Stimulated activated CD4-positive, alpha-beta T cell treated with anti-CD3 and anti-CD28 coated beads, Interleukin-1b, Interleukin-23, amount 100 ng/mL, for 1 hour (primary cell): ENCODE data around the gene TEX29.

Experiments used
- DNase-seq, 2 donors: peaks; one replicate each; pipeline ENCODE4 v3.0.0-alpha.2; 2020; ENCODE audit warnings: low read depth in 2 of 2

TEX29 gene

DNA sequence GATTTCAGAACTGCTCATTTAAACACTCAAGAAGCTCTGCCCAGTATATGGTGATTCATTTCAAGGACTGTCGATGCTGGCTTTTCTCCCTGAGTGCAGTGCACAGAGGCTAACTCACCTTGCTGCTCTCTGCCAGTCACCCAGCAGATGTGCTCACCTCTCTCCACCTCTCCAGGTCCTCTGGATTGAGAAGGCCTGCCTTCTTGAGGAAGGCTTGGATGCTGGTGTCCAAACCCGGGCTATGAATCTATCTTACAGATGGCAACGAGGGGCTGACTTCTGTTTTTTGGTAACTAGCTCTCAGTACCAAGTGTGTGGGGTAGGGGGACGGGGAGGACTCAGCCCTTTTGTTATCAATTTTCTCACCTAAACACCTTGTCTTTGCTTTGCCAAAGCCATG is 47.6 kb downstream of the TEX29 start:
- no peak for DNase-seq

GRCh38 chr13:111370147-111370546 is 49.7 kb downstream of the TEX29 start:
- no peak for DNase-seq

DNA sequence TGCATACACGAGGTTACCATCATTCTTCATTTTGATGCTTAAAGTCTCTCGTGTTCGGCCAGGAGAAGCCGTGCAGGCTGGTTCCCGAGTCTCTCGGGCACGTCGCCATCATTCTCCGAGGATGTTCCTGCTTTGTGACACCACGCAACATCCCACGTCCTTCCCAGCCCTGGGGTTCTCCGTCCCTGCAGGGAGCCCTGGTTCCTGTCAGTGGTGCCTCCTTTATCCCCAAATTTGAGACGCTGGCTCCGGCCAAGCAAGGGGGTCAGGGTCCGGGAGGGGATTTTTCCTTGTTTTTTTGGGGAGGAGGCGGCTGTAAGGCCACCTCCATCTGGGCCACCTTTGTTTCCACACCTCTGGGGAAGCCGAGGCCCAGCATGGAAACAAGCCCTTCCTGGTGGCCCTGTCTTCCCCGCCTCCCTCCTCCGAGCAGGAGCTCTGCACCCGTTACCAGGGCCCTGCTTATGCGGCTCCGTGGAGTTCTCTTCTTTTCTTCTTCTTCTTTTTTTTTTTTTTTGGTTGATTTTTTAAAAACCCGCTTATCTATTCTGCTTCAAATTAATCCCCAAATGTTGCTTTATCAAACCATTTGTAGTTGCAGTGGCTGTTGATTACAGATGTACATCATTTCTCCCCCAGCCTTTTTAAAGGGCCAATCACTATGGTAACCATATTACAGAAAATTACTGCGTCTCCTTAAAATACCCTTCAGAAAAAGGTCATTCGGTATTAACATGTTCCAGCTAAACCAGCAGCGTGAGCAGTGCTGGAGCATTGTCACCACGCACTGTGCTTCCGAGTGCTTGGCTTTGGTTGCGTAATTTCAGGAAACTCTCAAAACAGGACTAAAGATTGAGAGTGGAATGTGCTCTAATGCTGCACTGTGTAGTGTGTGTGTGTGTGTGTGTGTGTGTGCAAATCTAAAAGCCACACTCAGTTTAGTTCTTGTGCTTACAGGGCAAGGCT is 50.4 kb downstream of the TEX29 start:
- DNase-seq: no peak

GRCh38 chr13:111371720-111372119 is 51.3 kb downstream of the TEX29 start:
- DNase-seq: no peak

- DNase-seq: no peak
These were observed 52.4 kb downstream of the TEX29 start for GRCh38 chr13:111372651-111373425.

DNA sequence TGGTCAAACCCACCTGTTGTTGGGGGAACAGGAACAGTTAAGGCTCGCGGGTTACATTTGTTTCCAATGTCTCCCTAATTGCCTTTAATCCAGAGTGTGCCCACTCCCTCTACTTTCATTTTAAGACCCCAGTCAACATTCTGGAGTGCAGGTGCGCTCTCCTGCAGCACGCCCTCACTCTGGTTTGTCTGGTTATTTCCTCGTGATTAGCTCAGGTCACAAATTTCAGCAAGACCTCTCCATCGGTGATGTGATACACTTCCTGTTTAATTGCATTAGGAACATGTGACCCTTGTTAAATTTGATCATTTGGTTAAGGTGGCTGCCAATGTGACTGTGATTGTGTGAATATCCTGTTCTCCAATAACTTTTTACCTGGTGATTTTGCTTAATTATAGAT is 53.0 kb downstream of the TEX29 start:
- no peak for DNase-seq

- no peak for DNase-seq
These were observed 60.0 kb downstream of the TEX29 start for GRCh38 chr13:111380431-111380830.

DNA sequence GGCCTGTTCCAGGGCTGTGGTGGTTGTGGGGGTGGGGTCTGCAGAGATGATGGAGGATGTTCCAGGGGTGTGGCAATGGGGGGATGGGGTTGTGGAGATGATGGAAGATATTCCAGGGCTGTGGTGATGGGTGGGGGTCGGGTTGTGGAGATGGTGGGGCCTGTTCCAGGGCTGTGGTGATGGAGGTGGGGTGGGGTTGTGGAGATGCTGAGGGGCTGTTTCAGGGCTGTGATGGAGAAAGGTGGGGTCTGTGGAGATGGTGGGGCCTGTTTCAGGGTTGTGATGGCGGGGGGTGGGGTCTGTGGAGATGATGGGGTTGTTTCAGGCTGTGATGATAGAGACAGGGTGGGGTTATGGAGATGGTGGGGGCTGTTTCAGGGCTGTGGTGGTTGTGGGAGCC is 62.0 kb downstream of the TEX29 start:
- no peak for DNase-seq

DNA sequence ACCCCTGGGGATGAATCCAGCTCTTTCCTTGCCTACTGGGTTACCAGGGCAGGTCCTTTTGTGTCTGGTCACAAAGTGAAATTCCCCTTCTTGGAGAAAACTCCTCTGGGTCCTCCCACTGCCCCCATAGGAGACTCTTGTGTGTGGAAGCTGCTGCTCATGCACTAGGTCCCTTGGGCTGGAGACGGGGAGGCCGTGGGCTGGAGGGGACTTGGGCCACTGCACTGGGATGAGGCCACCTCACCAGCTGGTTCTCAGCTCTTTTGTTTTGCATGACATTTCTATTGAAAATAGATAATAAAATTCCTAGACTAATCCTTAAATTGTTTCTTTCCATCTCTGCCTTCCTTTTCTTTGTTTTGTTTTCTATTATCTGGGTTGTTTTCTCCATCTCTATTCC is 62.4 kb downstream of the TEX29 start:
- DNase-seq: no peak

DNA sequence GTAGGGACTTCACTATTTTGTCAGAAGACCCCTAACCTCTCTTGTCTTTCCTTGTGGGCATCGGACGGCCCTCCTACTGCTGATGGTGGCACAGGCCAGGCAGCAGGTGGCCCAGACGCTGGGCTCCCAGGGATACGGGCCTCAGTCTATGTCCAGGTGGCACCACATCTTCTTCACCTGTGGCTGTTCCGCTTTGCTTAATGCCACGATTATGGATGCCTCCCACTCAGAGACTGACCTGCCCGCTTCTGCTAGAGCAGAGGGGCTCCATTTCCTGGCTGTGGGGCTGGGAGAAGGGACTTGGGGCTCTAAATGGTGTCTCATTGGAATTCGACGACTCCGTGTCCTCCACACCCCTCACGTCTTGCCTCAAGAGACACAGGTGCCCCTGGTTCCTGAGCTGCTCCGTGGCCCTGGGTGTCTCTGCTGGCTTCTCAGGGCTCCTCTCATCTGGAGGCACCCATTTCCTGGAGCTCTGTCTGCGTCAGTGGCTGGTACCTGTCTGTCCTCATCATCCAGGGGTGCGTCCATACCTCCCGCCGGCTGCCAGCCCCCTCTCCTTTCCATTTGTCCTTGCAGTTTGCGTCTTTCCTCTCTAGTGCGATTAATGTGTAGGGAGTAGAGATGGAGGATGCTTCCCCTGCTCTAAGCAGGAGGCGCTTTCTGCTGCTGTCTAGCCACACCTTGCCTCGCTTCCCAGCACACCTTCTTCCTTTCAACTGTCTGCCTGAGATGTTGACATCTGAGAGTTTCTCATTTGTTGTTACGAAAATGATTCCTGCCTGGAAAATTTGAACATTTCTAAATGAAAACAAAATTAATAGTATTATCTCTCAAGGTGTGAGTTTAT is 63.4 kb downstream of the TEX29 start:
- DNase-seq: no peak

GRCh38 chr13:111384441-111385182 is 64.2 kb downstream of the TEX29 start:
- no peak for DNase-seq

DNA sequence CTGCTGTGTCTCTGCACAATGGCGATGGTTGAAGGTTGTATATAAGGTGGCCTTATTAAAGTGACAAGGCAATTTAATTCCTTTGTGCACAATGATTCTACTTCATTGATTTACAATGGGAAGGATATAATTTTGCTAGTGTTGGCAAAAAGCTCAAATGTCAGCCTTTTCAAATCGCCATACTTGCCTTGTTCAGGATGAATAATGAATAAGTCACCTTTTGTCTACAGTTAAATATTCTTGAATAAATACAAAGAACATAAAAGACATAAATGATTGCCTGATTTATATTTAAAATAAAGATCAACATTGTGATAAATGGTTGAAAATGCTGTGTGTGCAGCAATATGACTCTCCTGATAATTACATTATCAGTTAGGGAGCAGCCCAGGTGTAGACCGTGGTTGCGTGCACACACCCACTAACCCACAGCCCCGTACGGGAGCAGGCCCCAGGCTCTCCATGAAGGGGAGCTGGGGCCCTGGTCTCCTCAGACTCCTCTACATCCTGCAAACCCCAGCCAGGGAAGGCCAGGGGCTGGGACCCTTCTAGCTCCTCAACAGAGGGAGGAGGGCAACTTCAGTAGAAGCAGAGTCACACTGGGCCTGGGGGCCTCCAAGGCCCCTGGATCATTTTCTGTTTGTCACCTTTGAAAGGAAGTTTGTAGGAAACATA is 64.9 kb downstream of the TEX29 start:
- no peak for DNase-seq

GRCh38 chr13:111387026-111387871 is 66.8 kb downstream of the TEX29 start:
- DNase-seq: no peak

DNA sequence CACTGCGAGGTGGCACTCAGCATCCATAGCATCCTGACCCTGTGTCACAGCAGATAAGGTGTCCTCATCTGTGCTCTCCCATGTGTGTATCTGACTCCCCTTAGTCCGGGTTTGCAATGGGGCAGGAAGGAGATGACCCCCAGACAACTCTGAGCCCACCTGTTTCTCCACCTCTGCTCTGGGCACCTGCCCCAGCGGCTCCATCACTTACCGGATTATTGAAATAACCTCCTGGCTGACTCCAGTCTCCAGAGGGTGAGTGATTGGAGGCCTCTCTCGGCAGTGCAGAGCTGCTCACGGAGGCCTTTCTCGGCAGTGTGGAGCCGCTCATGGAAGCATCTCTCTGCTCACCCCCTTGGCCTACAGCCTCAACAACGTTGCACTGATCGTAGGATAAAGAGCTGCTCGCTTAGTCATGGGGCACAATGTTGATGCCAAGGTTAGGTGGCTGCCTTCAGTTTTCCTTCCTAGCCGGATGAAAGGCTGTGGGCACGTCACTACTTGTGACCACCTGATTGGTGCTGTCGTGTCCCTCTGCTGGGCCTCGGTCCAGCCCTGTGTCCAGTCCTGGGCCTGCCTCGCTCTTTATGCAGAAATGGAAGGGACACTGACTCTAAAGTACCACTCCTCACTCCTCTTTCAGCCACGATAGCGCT is 67.6 kb downstream of the TEX29 start:
- no peak for DNase-seq

DNA sequence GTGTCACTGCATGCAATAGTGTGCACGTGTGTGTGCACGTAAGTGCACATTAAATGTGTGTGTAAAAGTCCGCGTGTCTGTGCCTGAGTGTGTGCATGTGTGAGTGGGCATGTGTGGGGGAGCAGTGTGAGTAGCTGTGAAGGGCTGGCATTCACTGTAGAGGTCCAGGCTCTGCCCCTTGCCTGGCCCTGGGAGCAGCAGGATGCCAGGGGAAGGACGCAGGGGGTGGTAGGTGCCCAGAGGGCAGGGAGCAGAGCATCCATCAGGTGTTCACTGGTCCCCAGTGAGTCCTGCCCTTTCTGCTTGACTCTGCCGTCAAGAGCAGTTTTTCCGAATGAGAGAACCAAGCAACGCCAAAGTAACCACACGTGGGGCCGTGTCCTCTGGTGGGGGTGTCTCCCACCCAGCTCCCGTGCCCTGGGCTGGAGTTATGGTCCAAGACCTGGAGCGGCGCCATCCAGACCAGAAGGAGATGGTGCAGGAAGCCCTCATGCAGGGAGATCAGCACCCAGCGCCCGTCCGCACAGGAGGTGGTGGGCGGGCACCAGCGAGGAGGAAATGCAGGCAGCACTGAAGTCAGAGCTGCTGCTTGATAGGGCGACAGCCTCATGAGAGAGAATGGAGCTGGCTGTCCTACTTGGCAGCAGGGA is 68.5 kb downstream of the TEX29 start:
- no peak for DNase-seq

DNA sequence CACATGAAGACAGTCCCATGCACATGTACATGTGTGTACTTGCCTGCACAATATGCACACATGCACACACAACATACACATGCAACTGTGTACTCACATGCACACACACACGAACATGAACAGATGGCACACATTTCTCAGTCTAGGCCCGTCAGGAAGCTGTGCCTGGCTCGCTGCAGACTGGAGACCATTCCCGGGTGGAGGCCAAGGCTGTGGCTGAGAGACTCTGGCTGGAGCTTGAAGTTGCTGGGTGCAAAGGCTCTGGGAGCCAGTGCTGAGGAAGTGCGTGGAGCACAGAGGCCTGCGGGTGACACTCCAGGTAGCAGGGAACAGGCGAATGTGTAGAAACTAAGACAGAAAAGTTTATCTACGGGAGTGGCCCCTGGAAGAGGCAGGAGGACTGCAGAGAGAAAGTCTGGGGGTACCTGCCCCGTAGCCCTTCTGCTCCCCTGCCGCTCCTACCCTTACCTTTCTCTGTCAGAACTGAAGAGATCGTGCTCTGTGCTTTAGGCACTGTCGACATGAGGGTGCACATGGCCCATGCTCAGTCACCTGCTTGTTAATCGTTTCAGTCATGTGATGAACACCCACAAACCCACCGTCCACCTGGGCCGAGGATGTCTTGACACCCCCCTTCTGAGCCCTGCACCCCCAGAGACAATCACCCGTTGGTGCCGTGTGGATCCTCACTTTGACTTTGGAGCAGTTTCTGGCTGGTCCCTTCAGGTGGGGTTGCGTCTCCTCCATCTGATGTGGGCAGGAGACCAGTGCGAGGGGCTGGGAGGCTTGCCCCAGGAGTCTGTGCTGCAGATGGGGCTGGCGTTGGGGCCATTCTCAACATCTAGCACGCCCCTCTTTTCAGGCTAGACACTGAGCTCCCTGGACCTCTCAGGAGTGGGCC is 69.4 kb downstream of the TEX29 start:
- DNase-seq: no peak

GRCh38 chr13:111390522-111391270 is 70.3 kb downstream of the TEX29 start:
- DNase-seq: no peak
